RWPE2 (cell line): ENCODE measurements around the gene TSPAN12.

Experiments used
- ATAC-seq: fragments of 200-7000 bp; cut with Tn5 transposase; 3 replicates; pipeline ENCODE4 v1.9.1; 2021; ENCODE audit warnings: low read depth
- DNase-seq: peaks from one replicate; pipeline ENCODE4 v3.0.0-alpha.2; 2020; ENCODE audit warnings: low spot score
- H3K27ac ChIP-seq: fragments of 450-650 bp; 2 replicates; pipeline ENCODE4 v1.5.1; 2017; ENCODE audit warnings: mild to moderate bottlenecking; ENCODE audit not compliant: poor library complexity, severe bottlenecking
- H3K27me3 ChIP-seq: fragments of 250-450 bp; sonication (Bioruptor Pico); 2 replicates; pipeline ENCODE4 v1.5.1; 2021; ENCODE audit warnings: mild to moderate bottlenecking, moderate library complexity; ENCODE audit not compliant: insufficient read depth, poor library complexity, severe bottlenecking
- H3K36me3 ChIP-seq: fragments of 250-450 bp; sonication (Bioruptor Pico); 2 replicates; pipeline ENCODE4 v1.5.1; 2020; ENCODE audit warnings: low read depth, mild to moderate bottlenecking, moderate library complexity
- H3K4me1 ChIP-seq: fragments of 250-450 bp; sonication (Bioruptor Pico); 2 replicates; pipeline ENCODE4 v1.5.1; 2021; ENCODE audit warnings: mild to moderate bottlenecking, moderate library complexity; ENCODE audit not compliant: insufficient read depth, poor library complexity, severe bottlenecking
- H3K4me3 ChIP-seq: fragments of 250-450 bp; sonication (Bioruptor Pico); 2 replicates; pipeline ENCODE4 v1.5.1; 2021; ENCODE audit warnings: mild to moderate bottlenecking, moderate library complexity; ENCODE audit not compliant: severe bottlenecking
- H3K9me3 ChIP-seq: fragments of 250-450 bp; sonication (Bioruptor Pico); 2 replicates; pipeline ENCODE4 v1.5.1; 2021; ENCODE audit warnings: mild to moderate bottlenecking, moderate library complexity; ENCODE audit not compliant: severe bottlenecking
- CTCF ChIP-seq: fragments of 450-650 bp; IDR thresholded peaks from one replicate; pipeline ENCODE4 v1.5.1; 2017; ENCODE audit warnings: mild to moderate bottlenecking, moderate library complexity; ENCODE audit not compliant: poor library complexity, severe bottlenecking

The TSPAN12 gene

GRCh38 chr7:120809260-120809659 is 48.7 kb downstream of the TSPAN12 start:
- Histone ChIP-seq H3K9me3 (no peaks in the 10 kb centered on the region), H3K27ac (no peak overlapping the region), H3K4me1 (no peaks in the 10 kb centered on the region), H3K4me3 (no peak overlapping the region), H3K36me3 (no peaks in the 10 kb centered on the region), H3K27me3 (no peaks in the 10 kb centered on the region)
- TF ChIP-seq CTCF = no peak
- ATAC-seq (no peak), DNase-seq (no peak)

GRCh38 chr7:120807390-120807789 is 50.6 kb downstream of the TSPAN12 start:
- DNase-seq (no peak), ATAC-seq (no peak)
- no peak overlapping the region for H3K4me3 ChIP-seq
- H3K9me3 ChIP-seq = no peaks in the 10 kb centered on the region
- H3K27ac ChIP-seq = no peak overlapping the region
- no peaks in the 10 kb centered on the region for H3K4me1 ChIP-seq
- H3K36me3 ChIP-seq = no peaks in the 10 kb centered on the region
- no peaks in the 10 kb centered on the region for H3K27me3 ChIP-seq
- no peak for TF ChIP-seq CTCF

- Histone ChIP-seq H3K4me1 (no peaks in the 10 kb centered on the region), H3K36me3 (no peaks in the 10 kb centered on the region), H3K9me3 (no peaks in the 10 kb centered on the region), H3K27me3 (no peaks in the 10 kb centered on the region), H3K27ac (no peak overlapping the region), H3K4me3 (no peak overlapping the region)
- TF ChIP-seq CTCF = no peak
- DNase-seq (no peak), ATAC-seq (peak; percentile 61)
Observed at GRCh38 chr7:120806669-120807068, 51.3 kb downstream of the TSPAN12 start.

DNA sequence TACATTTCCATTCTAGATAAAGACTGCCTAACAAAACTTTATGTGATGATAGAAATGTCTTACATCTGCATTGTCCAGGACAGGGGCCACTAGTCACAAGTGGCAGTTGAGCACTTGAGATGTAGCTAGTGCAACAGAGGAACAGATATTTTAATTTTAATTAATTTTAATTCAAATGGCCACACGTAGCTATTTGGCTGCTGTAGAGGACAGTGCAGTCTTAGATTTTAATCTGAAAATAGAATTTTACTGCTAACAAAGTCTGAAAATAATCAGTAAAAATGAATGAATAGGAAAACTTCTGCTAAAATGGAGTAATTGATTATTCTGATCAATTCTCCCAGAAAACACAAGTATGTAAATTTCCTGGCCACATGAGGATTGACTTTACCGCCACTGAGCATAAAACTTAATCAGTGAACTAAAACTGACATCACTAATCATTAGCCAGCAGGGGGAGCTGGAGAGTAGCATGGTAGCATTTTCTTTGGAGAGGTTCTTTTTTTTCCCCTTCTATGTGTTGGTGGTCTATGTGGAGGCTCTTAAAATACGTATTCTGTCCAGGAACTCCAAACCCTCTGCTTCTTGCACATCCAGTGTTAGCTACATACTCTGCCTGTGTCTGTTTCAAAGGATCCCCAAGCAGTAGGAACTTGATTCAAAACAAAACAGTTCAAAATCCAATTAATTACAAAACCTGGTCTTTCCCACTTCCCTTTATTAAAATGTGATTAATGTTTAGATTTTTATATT is 52.1 kb downstream of the TSPAN12 start:
- Histone ChIP-seq H3K4me3 (no peak overlapping the region), H3K4me1 (no peaks in the 10 kb centered on the region), H3K9me3 (no peaks in the 10 kb centered on the region), H3K27me3 (no peaks in the 10 kb centered on the region), H3K36me3 (no peaks in the 10 kb centered on the region), H3K27ac (no peak overlapping the region)
- no peak for DNase-seq
- 0 out of 3 replicates have a peak, but pooled peaks have one; percentile 21 for ATAC-seq
- TF ChIP-seq CTCF = peak; percentile 88

GRCh38 chr7:120802751-120803150 is 55.2 kb downstream of the TSPAN12 start:
- Histone ChIP-seq H3K27me3 (no peaks in the 10 kb centered on the region), H3K4me1 (no peaks in the 10 kb centered on the region), H3K27ac (no peak overlapping the region), H3K4me3 (no peak overlapping the region), H3K9me3 (no peaks in the 10 kb centered on the region), H3K36me3 (no peaks in the 10 kb centered on the region)
- ATAC-seq = no peak
- DNase-seq = no peak
- no peak for TF ChIP-seq CTCF
